Measurements from ENCODE around the gene NCEH1.
"Not testable (repeated sequence)": the region's sequence is repeated elsewhere in the genome, so short reads cannot be mapped to it uniquely, and the experiment has no call there.

NCEH1 gene

GRCh38 chr3:172708921-172709773 is 1.7 kb downstream of the NCEH1 start:
- no peak for DNase-seq

GRCh38 chr3:172707967-172708366 is 2.9 kb downstream of the NCEH1 start:
- DNase-seq = no peak

GRCh38 chr3:172707030-172707429 is 3.8 kb downstream of the NCEH1 start:
- no peak for DNase-seq

- DNase-seq = no peak
These were observed 5.7 kb downstream of the NCEH1 start for GRCh38 chr3:172705170-172705569.

DNA sequence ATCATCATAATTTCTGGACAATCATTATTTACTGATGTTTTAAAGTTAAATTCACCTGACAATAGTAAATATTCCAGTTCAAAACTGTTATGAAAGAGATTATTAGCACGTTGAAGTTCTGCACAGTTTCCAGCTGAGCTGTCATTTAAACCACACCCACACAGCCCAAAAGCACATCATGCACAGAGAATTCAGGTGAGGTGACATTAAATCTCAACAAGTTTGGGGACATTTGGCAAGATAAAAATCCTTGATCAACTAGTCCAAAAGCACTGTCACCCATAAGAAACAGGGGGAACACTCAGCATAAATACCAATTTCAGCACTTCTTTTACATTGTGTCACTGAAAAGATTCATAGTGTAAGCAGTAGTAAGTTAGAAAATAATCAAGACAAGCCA is 6.9 kb downstream of the NCEH1 start:
- no peak for DNase-seq

DNA sequence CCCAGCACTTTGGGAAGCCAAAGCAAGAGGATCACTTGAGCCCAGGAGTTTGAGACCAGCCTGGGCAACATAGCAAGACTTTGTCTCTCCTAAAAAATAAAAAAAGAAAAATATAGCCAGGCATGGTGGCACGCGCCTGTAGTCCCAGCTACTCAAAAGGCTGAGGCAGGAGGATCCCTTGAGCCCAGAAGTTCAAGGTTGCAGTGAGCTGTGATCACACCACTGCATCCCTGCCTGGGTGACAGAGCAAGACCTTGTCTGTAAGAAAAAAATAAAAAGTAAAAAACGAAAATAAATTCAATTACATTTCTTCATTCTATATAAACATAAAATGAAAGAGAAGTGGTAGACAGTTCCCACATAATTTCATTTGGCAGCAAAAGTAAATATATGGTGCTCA is 8.1 kb downstream of the NCEH1 start:
- not testable (repeated sequence) for DNase-seq

- no peak for DNase-seq
These were observed 8.6 kb downstream of the NCEH1 start for GRCh38 chr3:172702256-172702655.

DNA sequence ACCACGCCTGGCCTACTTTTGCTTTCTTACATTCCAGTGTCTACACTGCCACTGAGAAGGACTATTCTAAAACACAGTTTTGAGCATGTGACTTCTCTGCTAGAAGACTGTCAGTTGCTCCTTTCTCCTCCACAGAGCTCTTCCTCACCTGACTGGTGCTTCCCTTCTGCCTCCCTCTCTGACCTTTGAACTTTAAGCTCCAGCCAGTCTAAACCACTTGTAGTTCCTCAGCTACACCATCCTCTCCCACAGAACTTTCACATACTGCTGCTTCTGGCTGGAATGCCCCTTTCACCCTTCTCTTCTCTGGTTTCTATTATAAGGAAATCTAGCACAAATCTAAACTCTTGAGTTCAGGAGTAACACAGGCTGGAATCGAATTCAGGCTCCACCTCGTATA is 9.1 kb downstream of the NCEH1 start:
- no peak for DNase-seq

GRCh38 chr3:172700936-172701455 is 9.9 kb downstream of the NCEH1 start:
- DNase-seq = no peak

- DNase-seq = no peak
These were observed 10.6 kb downstream of the NCEH1 start for GRCh38 chr3:172700256-172700655.

GRCh38 chr3:172699031-172699430 is 11.8 kb downstream of the NCEH1 start:
- DNase-seq = no peak

GRCh38 chr3:172698631-172699030 is 12.2 kb downstream of the NCEH1 start:
- peak in 6 of 56 donors; percentile 3 to 25 (median 6) for DNase-seq

GRCh38 chr3:172697558-172697957 is 13.3 kb downstream of the NCEH1 start:
- no peak for DNase-seq

- no peak for DNase-seq
These were observed 14.5 kb downstream of the NCEH1 start for GRCh38 chr3:172696357-172696756.

GRCh38 chr3:172694573-172695246 is 16.2 kb downstream of the NCEH1 start:
- DNase-seq = no peak

DNA sequence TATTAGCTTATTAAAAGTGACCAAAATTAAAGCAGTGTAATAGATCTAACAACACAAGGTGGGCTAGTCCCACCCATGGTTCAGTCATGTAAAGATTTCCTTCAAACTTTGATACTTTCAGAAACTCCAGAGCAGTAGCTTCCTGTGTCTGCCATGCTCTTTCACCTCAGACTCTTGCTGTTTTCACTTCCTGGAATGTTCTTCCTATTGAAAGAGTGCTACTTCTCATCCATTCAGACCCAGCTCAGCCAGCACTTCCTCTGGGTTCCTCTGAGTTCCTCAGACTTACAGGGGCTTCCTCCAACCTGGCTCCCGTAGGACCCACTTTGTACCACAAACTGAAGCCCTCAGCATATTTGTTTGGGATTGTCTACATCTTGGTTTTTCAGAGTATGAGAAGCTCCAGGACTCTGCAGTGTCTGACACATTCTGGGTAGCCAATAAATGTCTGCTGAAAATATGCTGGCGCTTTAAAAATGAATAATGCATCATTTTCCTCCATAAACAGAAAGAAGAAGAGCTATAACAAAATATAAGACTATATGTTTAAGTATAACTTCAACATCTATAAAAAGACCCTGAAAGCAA is 18.0 kb downstream of the NCEH1 start:
- DNase-seq = peak in 1 of 56 donors; percentile 19

DNA sequence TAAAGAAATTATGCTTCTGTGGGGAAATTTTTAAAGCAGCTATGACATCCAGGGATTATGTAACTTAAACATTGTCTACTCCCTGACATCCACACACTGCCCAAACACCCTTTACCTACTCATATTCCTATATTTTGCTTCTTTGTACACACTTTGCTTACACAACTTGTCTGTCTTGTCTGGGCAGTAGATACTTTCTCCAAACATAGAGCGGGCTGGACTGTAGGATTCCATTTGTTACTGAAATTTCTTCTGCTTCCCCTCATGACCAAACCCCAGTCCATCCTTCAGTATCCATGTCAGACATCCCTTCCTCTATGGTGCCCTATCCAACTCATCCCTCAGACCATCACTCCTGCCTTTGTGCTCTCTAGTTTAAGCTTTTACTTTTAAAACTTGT is 19.9 kb downstream of the NCEH1 start:
- no peak for DNase-seq

GRCh38 chr3:172688588-172688987 is 22.3 kb downstream of the NCEH1 start:
- DNase-seq = no peak

DNA sequence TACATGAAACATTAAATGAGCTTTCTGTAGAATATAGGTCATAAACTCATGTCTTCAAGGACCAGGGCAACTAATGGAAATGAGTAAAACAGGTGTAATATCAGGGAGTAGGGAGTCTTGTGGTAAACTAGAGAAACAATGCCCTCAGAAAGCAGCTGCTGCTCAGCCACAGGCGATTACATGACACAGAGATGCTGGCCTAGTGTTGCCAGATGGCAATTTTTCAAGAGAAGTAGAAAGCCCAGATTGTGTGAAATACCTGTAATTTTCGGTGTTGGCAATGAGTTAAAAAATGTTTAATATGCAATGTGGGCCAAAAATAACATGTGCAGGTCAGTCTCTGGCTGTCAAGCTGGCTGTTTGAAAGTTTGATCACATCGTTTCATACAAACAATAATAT is 23.4 kb downstream of the NCEH1 start:
- no peak for DNase-seq

GRCh38 chr3:172685331-172686214 is 25.3 kb downstream of the NCEH1 start:
- no peak for DNase-seq

GRCh38 chr3:172680684-172681083 is 30.2 kb downstream of the NCEH1 start:
- DNase-seq = no peak
